HG03432 (cell line): ENCODE data around the gene NOTUM.

Experiments
- ATAC-seq: cut with Tn5 transposase; IDR thresholded peaks from one replicate; pipeline ENCODE4 v1.9.1; 2021; ENCODE audit warnings: mild to moderate bottlenecking, moderate library complexity; ENCODE audit not compliant: unreplicated experiment

Gene NOTUM

DNA sequence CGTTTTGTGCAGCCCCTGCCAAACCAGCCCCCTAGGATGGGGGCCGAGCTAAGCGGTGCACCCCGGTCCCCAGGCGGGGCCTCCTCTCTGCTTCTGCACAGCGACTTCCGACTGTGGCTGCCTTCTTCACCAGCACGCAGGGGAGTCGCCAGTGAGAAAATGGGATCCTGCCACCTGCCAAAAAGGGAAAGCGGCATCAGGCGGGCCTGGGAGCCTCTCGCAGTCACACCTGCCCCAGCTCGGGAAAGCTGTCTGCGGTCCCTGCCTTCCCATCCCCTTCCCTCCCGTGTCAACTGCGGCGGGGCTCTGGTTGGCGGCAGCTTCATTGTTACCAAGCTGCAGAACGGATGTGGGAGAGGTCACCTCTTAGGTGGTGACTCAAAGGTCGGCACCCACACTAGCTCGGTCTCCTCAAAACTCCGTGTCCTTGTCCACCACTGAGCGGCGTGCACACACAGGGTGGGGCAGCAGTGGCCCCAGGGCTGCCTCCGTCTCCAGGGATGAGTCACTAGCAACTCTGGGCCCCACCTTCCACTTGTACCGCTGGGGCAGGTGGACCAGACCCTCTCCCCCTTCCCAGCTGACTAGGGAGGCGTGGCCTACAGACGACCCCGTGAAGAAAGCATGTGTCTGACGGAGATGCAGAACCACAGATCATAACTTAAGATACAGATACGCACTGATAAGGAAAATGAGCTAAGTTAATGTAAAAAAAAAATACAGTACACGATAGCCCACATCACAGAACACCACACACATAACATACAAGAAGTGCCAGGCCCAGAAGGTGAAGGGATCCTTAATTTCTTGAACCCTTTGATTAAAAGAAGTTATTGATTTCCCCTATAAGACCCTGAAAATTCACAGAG is 48.3 kb downstream of the NOTUM start:
- no peak for ATAC-seq

DNA sequence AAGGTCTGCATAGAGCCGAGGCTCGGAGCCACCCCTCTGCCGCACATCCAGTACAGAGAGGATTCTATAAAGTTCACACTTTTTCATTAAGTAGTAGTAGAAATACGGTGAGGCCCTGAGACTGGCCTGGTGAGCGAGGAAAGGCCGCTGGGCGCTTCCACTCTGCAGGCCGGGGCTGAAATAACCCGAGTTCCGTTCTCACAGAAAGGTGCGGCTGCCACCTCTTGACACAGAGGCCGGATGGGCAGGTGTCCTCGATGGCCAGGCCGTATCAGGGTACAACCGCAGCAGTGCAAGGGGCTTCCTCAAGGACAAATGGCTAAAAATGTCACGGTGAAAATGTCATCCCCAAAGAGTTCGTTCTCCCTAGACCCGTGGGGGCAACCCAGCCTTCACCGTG is 49.0 kb downstream of the NOTUM start:
- ATAC-seq: no peak

DNA sequence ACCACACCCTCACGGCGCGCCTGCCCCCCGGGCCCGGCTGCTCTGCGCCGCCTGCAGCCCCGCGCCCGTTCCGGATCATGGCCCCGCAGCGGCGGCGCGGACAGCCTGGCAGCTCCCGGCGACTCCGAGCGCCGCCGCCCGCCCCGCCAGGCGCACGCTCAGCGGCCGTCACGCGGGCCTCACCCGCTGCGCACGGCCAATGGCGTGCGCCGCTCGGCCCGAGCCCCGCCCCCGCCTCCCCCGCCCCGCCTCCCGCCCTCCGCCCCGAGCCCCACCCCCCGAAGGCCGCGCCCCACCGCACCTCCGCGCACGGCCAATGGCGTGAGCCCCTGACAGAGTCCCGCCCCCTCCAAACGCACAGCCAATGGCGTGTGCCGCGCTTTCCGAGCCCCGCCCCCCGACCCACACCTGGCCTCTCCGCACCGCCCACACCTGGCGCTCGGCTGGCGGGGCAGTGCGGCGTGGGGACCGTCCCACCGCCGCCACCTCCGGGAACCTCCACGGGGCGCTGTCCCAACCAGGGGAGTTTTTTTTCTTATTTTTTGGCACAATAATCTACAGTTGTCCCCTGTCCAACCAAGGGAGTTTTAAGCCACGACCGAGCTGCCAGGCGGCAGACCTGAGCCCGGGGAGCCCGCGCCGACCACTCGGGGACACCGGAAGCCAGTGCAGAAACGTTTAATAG is 49.6 kb downstream of the NOTUM start, which contains the start of gene PCYT2:
PCYT2 (minus strand) TSS at position 123 of the 685 bp plus-strand sequence; CDS start at position 79, 44 bp downstream.
- ATAC-seq: peak; percentile 72

DNA sequence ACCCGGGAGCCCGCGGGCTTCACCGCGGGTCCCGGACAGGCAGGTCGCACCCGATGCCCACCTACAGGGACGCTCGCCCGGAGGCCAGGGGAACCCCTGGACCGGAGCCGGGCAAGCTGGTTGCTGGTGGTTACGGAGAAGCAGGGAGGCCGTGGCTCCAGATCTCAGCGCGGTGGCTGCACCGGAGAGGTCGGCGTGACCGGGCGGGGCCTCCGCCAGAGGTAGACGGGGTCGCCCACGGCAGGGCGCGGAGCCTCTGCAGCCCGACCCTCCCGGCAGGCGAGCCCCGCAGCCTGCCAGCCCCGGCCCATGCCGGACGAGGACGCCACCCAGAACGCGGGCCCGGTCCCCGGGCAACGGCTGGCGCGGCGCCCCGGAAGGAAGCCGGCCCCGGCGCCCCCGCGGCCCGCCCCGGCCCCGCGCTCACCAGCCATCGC is 50.1 kb downstream of the NOTUM start:
- ATAC-seq: peak; percentile 39

DNA sequence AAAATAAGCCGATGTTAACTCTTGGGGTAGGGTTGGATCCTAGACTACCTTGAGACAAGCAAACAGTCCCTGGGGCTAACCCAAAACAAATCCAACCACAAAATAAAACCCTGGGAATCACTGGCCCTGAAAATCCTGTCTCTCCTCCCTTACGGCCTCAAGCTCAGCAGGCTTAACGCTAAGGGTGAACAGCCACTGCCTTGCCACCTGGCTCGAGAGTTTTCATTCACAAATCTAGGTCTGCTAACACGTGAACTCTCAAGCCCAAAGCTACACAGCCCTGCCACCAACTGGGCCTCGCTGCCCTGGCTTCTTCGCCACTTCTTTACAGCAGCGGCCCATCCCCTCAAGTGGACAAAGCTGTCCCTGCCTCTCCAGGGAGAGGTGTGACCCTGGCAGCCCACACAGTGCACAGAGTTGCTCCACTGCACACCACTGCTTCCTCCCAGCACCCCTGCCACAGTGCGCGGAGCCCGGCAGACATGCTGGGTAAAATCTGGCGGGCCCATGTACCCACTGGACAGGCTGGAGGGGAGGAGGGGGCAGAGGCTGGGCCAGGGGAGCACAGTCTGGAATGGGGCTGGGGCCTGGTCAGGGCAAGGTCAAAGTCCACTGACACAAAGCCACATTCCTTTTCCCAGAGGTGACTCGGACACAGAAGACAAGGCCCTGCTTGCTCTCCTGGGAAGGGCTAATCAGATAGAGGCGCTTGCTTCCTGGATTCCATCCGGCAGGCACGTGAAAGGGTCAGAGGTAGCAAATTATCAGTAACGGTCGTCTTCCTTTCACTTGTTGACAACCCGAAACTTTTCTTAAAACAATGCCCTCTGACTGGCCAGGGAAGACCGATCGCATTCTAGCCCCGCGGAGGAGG is 50.8 kb downstream of the NOTUM start:
- no peak for ATAC-seq

DNA sequence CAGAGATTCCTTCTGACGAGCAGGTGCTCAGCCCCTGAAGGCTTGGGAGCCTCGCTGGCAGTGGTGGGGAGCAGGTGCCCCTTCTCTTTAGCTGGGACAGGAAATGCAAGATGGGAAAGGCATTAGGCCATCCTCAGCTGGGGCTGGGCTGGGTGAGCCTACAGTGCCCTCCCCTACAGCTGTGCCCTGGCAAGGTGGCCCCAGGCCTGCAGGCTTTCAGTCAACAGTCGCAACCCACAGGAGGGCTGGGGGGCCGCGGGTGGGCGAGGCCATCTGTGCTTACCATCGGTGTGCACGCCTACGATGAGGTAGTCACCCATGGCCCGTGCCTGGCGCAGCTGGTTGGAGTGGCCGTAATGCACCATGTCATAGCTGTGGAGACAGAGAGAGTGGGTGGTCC is 51.8 kb downstream of the NOTUM start:
- no peak for ATAC-seq

DNA sequence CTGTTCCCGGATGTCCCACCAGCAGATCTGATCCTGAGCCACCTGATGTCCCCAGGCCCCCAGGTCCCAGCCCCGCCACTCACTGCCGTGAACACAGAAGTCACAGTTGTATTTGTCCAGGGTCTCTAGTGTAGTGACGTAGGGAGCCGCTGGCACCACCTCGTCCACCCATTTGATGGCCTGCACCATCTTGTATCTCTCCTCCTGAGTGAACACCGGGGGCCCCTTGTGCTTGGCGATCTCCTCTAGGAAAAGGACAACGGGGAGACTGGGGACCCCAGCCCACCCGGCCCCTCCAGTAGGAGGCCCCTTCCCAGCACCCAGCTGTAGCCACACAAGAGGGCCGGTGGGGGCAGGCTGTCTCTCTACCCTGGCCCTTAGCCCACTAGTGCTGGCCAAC is 52.2 kb downstream of the NOTUM start:
- no peak for ATAC-seq

DNA sequence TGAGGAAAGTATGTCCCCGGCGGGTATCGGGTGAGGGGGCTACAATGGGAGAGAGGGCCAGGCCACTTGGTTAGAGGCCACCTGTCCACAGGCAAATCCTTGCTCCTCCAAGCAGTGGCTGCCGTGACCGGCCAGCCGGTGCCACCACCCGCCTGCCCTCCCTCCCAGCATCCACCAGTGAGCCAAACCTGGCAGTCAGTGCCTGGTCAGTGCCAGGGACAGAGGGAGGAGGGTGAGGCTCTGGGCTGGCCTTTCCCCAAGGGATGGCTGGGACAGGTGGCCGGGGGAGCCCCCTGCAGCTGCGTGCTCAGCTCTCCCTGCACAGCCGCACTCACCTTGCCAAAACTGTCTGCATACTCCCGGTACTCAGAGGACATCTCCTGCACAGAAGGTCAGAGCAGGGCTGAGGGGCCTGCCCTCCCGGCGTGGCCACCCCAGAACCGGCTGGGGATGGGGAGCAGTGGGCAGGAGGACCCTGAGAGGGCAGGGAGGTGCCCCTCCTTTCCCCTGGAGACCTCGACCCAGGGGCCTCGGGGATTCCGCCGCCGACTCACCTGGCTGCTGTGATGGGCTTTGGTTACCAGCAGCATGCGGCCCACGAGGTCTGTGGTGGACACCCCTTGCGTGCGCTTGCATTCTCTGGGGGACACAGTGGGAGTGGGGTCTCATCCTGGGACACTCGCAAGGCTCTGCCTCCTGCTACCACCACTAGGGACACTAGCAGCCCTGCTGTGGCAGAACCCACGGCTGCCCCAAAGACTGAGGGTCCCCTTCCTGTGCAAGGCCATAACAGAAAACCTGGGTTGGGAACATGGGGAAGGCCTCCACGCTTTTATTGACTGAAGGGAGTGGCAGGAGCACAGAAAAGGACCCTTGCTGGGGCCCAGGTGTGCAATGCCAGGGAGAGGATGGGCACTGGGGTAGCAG is 53.5 kb downstream of the NOTUM start:
- ATAC-seq: no peak

DNA sequence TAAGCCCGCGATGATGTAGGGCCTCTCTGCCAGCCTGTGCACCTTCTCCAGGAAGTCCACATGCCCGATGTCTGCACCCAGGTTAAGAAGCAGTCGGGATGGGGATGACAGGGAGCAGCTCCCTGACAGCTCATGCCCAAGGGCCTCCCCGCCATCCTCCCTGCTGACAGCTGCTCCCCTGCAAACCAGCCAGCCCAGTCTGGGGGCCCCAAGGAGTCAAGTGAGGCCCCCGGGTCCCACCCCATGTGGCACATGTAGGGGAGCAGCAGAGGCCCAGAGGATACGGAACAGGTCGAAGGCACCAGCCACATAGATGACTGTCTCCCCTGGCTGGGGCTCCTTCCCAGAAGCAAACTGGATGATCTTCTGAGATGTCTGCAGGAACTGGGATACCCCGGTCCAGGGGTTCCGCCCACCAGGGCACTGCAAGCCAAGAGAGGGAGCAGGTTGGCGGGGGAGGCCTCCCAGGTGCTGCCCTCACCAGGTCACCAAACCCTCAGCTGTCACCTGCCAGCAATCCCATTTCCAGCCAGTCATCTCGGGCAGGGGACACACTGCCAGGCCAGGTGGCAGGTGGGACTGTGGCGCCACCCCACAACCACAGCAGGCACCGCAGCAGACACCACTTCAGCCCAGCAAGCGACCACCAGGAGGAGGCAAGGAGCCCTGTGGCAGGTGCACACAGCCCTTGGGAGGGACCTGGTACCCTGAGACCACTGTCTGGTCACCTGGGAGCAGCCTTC is 54.3 kb downstream of the NOTUM start:
- no peak for ATAC-seq

DNA sequence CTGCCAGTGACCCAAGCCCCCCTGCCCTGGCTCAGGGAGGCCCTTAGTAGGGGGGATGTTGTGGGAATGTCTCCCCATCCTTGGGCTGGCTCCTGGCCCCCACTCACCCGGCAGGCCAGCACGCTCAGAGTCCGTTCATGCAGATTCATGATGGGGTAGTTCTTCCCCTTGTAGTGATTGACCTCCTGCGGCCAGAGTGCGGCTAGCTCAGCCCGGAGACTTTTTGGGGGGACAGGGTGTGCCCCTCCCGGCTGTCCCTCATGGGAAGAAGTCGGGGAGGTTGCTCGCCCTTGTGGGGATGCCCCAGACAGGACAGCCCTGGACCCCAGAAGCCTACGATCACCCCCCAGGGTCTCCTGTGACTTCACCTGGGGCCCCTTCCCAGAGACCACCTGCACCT is 55.0 kb downstream of the NOTUM start:
- ATAC-seq: no peak

DNA sequence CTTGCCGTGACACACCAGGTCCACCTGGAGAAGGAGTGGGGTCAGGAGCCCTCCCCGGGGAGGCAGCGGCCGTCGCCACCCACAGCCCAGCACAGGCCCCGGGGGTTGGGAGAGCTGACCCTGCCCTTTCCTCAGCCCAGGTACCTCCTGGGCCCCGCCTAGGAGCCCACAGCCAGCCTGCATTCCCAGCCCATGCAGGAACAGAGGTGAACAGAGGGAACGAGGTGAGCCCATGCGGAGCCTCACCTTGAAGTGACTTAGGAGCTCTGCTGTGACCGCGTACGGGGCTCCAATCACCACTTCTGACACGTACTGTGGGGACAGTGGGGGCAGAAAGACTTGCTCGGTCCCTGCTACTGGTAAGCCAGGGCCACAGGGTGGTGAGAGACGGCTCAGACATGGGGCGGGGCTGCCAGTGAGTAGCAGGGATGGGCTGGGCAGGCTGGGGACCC is 55.5 kb downstream of the NOTUM start:
- no peak for ATAC-seq

DNA sequence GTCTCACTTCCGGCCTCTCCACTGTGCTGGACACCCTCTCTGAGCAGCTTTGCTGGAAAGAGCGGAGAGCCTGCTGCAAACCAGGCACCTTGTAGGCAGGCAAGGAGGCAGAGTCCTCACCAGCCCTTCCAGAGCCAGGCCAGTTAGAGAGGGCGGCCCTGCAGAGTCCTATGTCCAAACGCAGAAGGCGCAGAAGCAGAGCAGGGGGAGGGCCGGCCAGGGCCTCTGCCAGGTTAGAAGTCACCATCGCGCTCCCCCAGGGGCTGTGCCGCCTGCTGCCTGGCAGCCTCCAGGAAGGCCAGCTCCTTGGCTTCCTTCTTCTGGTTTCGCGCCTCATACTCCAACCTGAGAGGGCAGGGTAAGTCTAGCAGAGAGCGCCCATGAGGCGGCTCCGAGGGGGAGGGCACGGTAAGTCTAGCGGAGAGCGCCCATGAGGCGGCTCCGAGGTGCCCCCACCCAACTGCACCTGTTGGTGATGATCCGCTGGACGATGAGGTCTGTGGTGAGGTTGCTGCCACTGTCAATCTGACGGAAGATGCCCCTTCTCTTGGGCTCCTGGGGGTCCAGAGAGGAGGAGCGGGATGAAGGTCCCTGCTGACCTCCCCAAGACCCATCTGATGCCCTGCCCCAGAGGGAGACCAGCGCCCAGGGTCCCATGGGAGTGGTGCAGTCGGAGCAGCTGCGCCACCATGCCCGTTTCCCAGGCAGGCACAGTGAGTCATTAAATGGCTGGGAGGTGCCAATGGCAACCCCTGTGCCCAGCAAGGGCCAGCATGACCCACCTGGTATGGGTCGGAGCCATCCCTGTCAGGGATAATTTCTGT is 56.2 kb downstream of the NOTUM start:
- ATAC-seq: no peak

DNA sequence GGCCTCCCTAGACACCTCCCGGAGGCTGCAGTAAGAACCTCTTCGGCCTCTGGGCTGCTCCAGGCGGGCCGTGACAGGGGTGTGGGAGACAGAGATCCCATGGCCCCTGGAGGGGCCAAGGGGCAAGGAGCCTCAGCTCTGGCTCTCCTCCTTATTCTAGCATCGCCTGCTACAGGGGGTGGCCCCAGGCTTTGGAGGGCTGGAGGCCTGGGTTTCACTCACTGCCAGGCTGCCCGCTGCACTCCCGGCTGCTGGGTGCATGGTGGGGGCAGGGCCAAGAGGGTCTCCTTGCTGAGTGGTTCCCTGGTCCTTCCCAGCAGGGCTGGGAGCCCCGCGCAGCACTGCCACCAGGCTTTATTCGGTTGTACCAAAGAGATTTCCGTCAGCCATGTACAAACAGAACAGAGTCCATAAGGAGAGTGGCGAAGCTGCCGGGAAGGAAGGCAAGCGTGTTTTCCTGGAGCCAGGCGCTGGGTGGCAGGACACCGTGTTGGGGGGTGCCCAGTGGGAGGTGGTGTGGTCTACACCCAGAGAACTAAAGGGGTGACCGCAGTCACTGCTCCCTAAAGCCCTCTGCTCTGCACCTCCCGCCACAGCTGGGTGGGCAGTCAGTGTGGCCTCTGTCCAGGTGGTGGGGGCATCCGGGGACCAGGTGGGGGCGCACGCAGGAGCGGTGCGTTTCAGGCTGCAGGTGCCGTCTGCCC is 56.9 kb downstream of the NOTUM start:
- no peak for ATAC-seq

DNA sequence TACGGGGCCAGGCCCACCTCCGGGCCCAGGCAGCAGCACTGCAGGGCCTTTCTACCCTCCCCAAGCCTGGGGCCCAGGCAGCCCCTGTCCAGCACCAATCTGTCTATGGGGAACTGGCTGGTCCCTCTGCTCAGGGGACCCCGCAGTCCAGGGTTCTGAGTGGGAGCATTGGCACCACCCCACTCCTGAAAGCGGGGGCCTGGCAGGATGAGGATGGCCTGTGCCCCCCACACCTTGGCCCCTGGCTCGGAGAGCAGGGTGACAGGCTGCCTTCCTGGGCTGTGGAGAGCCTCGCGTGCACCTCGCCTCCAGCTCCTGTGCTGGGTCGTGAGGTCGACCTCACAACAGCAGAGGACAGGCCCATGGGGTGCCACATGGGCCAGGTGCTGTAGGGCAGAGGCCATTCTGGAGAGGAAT is 57.6 kb downstream of the NOTUM start:
- no peak for ATAC-seq

DNA sequence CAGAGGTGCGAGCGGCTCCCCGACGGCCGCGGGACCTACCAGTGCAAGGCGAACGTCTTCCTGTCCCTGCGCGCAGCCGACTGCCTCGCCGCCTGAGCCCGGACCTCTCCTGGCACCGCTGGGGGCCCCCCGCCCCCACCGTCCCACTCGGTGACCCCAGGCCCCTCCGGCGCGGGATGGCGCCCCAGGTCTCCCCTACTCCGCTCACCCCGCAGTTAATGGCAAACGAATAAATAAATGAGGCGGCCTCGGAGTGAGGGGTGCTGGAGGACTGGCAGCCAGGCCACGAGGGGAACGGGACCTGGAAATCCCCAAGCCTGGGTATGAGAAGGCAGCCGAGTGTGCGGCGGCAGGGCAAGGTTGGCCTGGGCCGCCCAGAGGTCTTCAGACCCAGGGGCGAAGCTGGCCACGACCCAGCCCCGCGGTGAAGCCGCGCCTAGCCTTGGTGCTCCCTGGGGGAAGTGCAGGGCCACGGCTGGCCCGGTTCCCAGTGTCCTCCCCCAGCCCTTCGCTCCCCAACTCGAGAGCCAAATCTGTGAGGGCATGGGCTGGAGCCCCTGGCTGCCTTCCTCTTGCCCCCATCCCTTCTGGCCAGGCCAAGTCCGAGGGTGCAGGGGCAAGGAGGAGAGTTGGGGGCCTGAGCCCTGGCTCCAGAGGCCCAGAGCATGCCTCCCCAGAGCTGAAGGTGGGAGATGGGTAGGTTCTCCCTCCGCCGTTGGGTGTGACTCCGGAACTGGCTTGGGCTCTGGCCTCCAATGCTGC is 58.2 kb downstream of the NOTUM start:
- no peak for ATAC-seq
